Stimulated activated naive B cell treated with anti-CD40 and anti-IgM and Interleukin-4, amounts not matched to agents 10 μg/mL and 1 μg/mL and 100 μg/mL, for 72 hours (primary cell): ENCODE measurements around the gene ANTKMT.

Experiments used
- ATAC-seq, 2 donors: fragments of 150-1000 bp; cut with Tn5 transposase; replicated peaks; 2 replicates each; pipeline ENCODE4 v1.10.0; 2021; ENCODE audit warnings: moderate library complexity in 1 of 2
- DNase-seq: peaks from one replicate; pipeline ENCODE4 v3.0.0; 2021
- H3K27ac Mint-ChIP-seq: one replicate; pipeline ENCODE4 v1.8.0; 2022; ENCODE audit warnings: mild to moderate bottlenecking, mixed read lengths
- H3K27me3 Mint-ChIP-seq, 2 donors: one replicate each; pipeline ENCODE4 v1.8.0; 2022; ENCODE audit warnings: mixed read lengths in 2 of 2
- H3K36me3 Mint-ChIP-seq, 2 donors: one replicate each; pipeline ENCODE4 v1.8.0; 2022; ENCODE audit warnings: mixed read lengths in 2 of 2, mild to moderate bottlenecking in 1 of 2
- H3K4me1 Mint-ChIP-seq, 2 donors: one replicate each; pipeline ENCODE4 v1.8.0; 2022; ENCODE audit warnings: mixed read lengths in 2 of 2, mild to moderate bottlenecking in 1 of 2
- H3K4me3 Mint-ChIP-seq, 2 donors: one replicate each; pipeline ENCODE4 v1.8.0; 2022; ENCODE audit warnings: mild to moderate bottlenecking in 2 of 2, mixed read lengths in 2 of 2, moderate library complexity in 1 of 2
- H3K9me3 Mint-ChIP-seq, 2 donors: one replicate each; pipeline ENCODE4 v1.8.0; 2022; ENCODE audit warnings: mixed read lengths in 2 of 2, mild to moderate bottlenecking in 1 of 2

ANTKMT gene

DNA sequence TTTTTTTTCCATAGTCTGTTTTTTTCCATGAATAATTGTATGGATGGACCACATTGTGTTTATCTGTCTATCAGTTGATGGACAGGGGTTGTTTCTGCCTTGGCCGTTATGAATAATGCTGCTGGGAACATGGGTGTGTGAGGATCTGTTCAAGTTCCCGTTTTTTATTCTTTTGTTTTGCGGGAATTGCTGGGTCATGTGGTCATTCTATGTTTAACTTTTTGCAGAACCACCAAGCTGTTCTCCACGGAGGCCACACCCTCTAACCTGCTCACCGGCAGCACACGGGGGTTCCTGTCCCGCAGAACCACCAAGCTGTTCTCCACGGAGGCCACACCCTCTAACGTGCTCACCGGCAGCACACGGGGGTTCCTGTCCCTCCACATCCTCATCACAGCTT is 33.7 kb downstream of the ANTKMT start:
- Mint-ChIP-seq H3K4me3 (no peak overlapping the region), H3K9me3 (no peaks in the 10 kb centered on the region)
- DNase-seq = no peak

DNA sequence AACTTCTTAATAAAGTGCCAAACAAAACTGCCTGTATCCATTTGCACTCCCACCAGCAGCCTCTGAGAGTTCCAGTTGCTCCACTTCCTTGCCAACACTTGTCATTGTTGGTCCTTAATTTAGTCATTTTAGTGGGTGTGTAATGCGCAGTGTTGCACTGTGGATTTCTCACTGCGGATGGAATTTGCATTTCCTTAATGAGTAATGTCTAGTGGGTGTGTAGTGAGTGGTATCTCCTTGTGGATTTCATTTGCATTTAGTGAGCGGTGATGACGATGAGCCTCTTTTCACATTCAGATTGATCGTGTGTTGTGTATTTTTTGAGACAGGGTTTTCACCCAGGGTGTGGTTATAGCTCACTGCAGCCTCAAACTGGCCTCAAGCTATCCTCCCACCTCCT is 35.5 kb downstream of the ANTKMT start:
- peaks cover 4 to 8% of the 10 kb centered on the region in 2 donors for H3K4me1 Mint-ChIP-seq
- no peaks in the 10 kb centered on the region for H3K36me3 Mint-ChIP-seq
- DNase-seq (no peak), ATAC-seq (no peak)
- H3K4me3 Mint-ChIP-seq = no peak overlapping the region
- H3K27ac Mint-ChIP-seq = no peak overlapping the region
- no peaks in the 10 kb centered on the region for H3K9me3 Mint-ChIP-seq
- H3K27me3 Mint-ChIP-seq = peaks cover 12 to 22% of the 10 kb centered on the region in 2 donors

More for the DNA sequence above, 33.7 kb downstream of the ANTKMT start:
- no peaks in the 10 kb centered on the region for H3K36me3 Mint-ChIP-seq
- H3K4me1 Mint-ChIP-seq = peaks cover 4 to 8% of the 10 kb centered on the region in 2 donors
- ATAC-seq = peak; percentile 33 to 50
- H3K27ac Mint-ChIP-seq = no peak overlapping the region
- peaks cover 12 to 22% of the 10 kb centered on the region in 2 donors for H3K27me3 Mint-ChIP-seq

DNA sequence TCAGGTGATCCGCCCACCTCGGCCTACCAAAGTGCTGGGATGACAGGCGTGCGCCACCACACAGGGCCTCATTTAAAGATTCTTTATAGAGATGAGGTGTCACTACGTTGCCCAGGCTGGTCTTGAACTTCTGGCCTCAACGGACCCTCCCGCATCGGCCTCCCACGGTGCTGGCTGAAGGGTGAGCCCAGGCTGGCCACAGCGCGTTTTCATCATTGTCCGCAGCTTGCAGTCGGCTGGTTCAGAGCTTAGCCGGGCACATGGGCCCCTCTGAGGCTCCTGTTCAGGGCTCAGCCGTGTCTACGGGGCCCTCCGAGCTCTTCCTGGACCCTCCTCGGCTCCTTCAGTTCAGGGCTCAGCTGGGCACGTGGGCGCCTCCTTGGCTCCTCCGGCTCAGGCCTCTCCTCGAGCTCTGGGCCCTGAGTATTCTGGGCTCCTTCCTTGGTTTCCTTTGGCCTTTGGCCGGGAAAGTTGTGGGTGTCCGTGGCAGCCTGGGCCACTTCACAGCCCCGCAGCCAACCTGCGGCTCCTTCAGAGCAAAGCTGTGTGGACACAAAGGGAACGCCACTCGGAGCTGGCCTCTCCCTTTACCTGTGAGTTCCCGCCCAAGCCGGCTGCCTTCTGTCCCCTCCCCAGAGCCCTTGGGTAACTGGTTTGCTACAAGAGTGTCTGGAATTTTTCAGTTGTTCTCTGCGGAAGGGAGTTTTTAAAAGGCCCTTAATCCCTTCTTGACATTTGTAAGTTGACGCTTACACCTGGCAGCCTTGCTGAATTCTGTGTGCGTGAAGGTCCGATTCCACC is 38.4 kb downstream of the ANTKMT start:
- ATAC-seq = no peak
- DNase-seq = no peak
- no peak overlapping the region for H3K27ac Mint-ChIP-seq
- no peaks in the 10 kb centered on the region for H3K9me3 Mint-ChIP-seq
- no peak overlapping the region for H3K4me3 Mint-ChIP-seq
- no peaks in the 10 kb centered on the region for H3K36me3 Mint-ChIP-seq
- H3K4me1 Mint-ChIP-seq = peaks cover 4 to 8% of the 10 kb centered on the region in 2 donors
- peaks cover 19% of the 10 kb centered on the region in 2 donors for H3K27me3 Mint-ChIP-seq

DNA sequence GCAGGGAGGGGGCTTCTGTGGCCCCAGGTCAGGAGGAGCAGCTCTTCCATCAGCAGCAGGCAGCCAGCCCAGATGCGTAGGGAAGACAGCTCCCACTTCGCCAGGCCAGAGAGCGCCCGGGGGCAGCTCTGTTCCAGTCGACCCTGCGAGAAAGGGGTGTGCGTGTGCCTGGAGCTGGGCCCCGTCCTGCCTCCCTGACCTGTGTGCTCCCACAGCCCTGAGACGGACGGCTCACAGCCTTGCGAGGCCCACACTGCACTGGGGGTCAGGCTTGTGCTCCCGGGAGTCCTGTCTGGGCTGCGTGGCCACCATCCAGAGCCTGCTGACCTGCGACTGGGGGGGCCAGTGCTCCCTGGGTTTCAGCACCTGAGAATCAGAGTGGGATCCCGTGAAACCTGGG is 39.1 kb downstream of the ANTKMT start:
- Mint-ChIP-seq H3K4me3 (no peak overlapping the region), H3K27me3 (peaks cover 19% of the 10 kb centered on the region in 2 donors), H3K27ac (no peak overlapping the region), H3K9me3 (no peaks in the 10 kb centered on the region), H3K36me3 (no peaks in the 10 kb centered on the region), H3K4me1 (peaks cover 0 to 6% of the 10 kb centered on the region in 2 donors)
- ATAC-seq (no peak), DNase-seq (no peak)

DNA sequence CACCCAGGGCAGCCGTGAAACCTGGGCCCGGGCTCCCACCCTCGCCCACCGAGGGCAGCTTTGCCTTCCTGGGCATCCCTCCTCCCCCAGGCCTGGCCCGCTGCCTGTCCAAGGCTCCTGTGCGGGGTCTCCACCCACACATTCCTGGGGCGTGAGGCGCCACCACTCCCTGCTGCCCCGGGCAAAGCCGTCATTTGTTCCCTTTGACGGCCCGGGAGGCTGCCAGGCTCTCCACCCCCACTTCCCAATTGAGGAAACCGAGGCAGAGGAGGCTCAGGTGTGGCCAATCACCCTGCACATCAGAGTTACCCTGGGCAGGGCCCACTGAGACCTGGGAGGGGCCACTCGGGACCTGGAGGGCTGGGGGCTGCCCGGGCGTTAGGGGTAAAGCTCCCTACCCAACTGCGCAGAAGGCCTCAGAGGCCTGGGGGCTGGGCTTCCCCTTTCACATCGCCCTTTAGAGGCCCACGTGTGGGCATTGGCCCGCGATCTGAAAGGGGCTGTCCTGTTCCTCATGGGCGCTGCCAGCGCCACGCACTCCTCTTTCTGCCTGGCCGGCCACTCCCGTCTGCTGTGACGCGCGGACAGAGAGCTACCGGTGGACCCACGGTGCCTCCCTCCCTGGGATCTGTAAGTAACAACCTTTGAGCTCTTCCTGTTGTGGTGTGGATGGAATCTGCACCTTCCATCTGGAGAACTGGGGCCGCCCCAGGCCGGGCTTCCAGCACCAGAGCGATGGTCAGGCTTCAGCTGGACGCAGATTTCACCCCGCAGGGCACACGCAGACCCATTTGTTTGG is 39.8 kb downstream of the ANTKMT start, which contains the start of gene MSLN:
Gene MSLN (plus strand): TSS at position 190 of the 799 bp plus-strand sequence. CDS start 1,947 bp downstream, outside the sequence.
- Mint-ChIP-seq H3K36me3 (no peaks in the 10 kb centered on the region), H3K9me3 (no peaks in the 10 kb centered on the region), H3K4me3 (no peak within 1 kb of the TSS), H3K27ac (no peak within 1 kb of the TSS), H3K4me1 (peaks cover 0 to 4% of the 10 kb centered on the region in 2 donors), H3K27me3 (peaks cover 19% of the 10 kb centered on the region in 2 donors)
- ATAC-seq (no peak), DNase-seq (no peak)

DNA sequence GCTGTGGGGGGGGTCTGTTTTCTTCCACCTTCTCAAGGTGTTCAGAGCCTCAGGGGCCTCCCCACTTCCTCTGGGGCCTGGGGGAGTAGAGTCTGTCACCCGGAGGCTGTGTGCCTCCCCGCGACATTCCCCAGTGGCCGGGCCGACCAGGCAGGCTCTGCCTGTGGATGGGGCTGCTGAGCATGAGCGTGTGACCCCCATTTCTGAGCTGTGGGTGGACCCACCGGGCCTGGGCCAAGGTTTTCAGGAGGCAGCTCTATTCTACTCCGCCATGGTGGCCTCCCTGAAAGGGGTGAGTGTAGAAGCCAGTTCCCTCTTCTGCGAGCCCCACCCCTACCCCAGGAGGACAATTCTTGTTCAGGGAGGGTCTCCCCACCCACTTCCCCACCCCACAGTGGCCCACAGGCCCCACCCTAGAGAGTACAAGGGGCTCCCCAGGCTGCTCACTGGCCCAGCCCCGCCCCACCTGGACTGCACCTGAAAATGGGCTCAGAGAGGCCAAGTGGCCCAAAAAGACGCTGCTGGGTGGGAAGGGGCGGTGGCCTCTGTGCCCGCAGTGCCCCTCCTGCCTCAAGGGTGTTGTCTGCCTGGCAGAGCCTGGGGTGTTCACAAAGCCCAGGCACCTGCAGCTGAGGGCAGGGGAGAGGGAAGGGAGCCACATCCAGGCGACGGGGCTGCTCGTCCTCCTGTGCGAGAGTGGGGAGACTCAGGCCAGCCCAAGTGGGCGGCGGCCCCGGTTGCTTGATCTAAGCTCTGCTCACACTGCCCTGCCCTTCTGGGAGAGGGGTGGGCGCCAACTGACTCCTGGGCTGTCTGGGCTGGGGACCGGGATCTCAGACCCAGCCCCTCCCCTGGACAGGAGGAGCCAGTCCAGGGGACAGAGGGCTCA is 40.9 kb downstream of the ANTKMT start:
- Mint-ChIP-seq H3K4me3 (no peak overlapping the region), H3K27ac (no peak overlapping the region), H3K9me3 (no peaks in the 10 kb centered on the region), H3K27me3 (peaks cover 14 to 19% of the 10 kb centered on the region in 2 donors), H3K36me3 (no peaks in the 10 kb centered on the region), H3K4me1 (peaks cover 0 to 4% of the 10 kb centered on the region in 2 donors)
- DNase-seq (no peak), ATAC-seq (no peak)

DNA sequence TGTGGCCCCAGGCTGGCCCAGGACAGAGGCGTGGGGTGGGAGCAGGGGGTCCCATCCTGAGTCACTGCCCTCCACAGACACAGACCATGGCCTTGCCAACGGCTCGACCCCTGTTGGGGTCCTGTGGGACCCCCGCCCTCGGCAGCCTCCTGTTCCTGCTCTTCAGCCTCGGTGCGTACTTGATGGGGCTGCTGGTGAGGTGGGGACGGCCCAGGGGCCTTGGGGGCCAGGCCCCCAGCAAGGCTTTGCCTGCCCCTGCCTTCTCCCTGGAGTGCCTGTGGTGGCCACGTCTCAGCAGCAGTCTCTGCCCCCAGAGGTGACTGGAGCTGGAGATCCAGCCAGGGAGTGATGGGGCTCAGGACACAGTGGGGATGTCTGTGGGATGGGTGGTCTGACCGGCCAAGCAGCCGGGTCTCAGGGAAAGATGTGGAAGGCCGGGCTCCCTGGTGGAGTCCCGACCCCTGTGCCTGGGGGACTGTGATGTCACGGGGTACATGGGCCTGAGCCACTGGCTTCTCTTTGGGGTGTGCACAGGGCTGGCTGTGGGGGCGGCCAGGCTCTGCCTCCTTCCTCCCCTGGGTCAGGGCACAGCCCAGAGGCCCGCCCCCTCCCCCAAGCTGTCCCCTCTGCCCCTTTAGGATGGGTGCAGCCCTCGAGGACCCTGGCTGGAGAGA is 41.8 kb downstream of the ANTKMT start:
- Mint-ChIP-seq H3K27me3 (peaks cover 10 to 15% of the 10 kb centered on the region in 2 donors), H3K4me1 (peaks cover 0 to 1% of the 10 kb centered on the region in 2 donors), H3K27ac (no peak overlapping the region), H3K4me3 (no peak overlapping the region), H3K36me3 (no peaks in the 10 kb centered on the region), H3K9me3 (no peaks in the 10 kb centered on the region)
- no peak for ATAC-seq
- no peak for DNase-seq

DNA sequence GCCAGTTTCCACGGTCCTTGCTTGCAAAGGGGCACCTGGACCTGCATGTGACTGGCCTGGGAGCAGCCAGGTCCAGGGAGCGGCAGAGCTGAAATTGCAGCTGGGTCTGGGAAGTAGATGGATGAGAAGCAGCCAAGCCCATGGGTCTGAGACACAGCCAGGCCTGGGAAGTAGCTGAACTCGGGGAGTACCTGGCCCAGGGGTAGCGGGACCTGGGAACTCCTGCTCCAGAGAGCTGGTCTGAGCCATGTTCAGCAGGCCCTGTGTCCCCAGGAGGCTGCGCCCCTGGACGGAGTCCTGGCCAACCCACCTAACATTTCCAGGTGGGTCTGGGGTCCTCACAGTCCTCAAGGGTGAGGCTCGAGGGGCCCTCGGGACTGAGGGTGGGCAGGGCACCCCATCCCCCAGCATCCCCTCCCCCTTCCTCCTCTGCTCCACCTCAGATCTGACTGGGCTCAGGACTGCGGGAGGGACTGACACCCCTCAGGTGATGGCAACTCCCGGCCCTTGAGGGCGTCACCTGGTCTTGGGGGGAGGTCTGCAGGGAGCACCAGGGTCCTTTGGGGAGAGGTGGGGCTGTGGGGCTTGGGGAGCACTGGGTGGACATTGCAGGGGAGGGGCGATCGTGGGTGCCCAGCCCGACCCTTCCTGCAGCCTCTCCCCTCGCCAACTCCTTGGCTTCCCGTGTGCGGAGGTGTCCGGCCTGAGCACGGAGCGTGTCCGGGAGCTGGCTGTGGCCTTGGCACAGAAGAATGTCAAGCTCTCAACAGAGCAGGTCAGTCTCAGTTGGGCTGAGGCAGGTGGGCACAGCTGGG is 42.6 kb downstream of the ANTKMT start:
- no peak for ATAC-seq
- Mint-ChIP-seq H3K9me3 (no peaks in the 10 kb centered on the region), H3K27ac (no peak overlapping the region), H3K4me1 (no peaks in the 10 kb centered on the region), H3K36me3 (no peaks in the 10 kb centered on the region), H3K4me3 (no peak overlapping the region), H3K27me3 (peaks cover 7 to 12% of the 10 kb centered on the region in 2 donors)
- no peak for DNase-seq

DNA sequence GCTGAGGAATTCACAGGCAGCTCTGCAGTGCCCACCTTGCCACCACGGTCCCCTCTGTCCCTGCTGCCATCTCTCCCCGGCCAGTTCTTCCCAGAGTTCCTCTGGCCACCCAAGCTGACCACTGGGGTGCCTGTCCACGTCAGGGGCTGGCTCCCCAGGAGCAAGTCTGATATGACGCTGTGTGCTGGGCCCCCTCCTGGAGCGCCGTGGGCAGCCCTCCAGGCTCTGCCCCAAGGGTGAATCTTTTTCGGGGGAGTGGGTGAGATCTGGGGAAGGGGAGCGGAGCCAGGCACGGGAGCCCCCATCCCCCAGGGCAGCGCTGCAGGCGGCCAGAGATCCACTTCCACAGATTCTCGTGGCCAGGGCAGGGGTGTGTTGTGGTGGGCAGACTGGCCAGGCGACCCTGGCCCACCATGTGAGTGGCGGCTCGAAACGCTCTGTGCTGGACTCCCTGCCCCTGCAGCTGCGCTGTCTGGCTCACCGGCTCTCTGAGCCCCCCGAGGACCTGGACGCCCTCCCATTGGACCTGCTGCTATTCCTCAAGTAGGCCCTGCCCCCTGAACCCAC is 43.3 kb downstream of the ANTKMT start:
- Mint-ChIP-seq H3K27me3 (peaks cover 7 to 12% of the 10 kb centered on the region in 2 donors), H3K4me3 (no peak overlapping the region), H3K36me3 (no peaks in the 10 kb centered on the region), H3K4me1 (no peaks in the 10 kb centered on the region), H3K27ac (no peak overlapping the region), H3K9me3 (no peaks in the 10 kb centered on the region)
- ATAC-seq (no peak), DNase-seq (no peak)

DNA sequence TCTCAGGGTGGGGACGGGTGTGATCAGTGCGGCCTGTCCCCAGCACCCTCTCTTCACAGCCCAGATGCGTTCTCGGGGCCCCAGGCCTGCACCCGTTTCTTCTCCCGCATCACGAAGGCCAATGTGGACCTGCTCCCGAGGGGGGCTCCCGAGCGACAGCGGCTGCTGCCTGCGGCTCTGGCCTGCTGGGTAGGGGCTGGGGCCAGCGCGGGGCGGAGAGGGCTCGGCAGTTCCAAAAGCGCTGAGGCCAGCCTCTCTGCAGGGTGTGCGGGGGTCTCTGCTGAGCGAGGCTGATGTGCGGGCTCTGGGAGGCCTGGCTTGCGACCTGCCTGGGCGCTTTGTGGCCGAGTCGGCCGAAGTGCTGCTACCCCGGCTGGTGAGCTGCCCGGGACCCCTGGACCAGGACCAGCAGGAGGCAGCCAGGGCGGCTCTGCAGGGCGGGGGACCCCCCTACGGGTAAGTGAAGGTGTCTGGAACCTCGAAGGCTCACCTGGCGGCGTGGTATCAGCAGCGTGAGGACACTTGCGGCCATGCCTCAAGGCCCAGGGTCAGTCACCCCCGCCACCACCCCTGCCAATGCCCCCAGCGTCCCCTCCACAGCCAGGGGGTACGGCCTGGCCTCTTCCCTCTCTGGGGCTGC is 44.0 kb downstream of the ANTKMT start:
- no peak overlapping the region for H3K27ac Mint-ChIP-seq
- no peaks in the 10 kb centered on the region for H3K4me1 Mint-ChIP-seq
- H3K27me3 Mint-ChIP-seq = peaks cover 7 to 12% of the 10 kb centered on the region in 2 donors
- no peak overlapping the region for H3K4me3 Mint-ChIP-seq
- no peak for ATAC-seq
- no peaks in the 10 kb centered on the region for H3K9me3 Mint-ChIP-seq
- DNase-seq = no peak
- no peaks in the 10 kb centered on the region for H3K36me3 Mint-ChIP-seq

DNA sequence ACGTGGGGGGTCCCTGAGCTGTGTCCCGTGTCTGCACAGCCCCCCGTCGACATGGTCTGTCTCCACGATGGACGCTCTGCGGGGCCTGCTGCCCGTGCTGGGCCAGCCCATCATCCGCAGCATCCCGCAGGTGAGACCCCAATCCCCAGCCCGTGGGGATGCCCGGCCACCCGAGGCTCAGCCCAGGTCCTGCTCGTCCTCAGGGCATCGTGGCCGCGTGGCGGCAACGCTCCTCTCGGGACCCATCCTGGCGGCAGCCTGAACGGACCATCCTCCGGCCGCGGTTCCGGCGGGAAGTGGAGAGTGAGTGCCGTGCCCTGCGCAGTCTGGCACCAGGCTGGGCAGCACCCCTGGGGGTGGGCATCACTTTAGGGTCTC is 44.5 kb downstream of the ANTKMT start:
- DNase-seq = no peak
- Mint-ChIP-seq H3K27me3 (peaks cover 7 to 12% of the 10 kb centered on the region in 2 donors), H3K4me3 (no peak overlapping the region), H3K9me3 (no peaks in the 10 kb centered on the region), H3K36me3 (no peaks in the 10 kb centered on the region), H3K4me1 (no peaks in the 10 kb centered on the region), H3K27ac (no peak overlapping the region)
- no peak for ATAC-seq

DNA sequence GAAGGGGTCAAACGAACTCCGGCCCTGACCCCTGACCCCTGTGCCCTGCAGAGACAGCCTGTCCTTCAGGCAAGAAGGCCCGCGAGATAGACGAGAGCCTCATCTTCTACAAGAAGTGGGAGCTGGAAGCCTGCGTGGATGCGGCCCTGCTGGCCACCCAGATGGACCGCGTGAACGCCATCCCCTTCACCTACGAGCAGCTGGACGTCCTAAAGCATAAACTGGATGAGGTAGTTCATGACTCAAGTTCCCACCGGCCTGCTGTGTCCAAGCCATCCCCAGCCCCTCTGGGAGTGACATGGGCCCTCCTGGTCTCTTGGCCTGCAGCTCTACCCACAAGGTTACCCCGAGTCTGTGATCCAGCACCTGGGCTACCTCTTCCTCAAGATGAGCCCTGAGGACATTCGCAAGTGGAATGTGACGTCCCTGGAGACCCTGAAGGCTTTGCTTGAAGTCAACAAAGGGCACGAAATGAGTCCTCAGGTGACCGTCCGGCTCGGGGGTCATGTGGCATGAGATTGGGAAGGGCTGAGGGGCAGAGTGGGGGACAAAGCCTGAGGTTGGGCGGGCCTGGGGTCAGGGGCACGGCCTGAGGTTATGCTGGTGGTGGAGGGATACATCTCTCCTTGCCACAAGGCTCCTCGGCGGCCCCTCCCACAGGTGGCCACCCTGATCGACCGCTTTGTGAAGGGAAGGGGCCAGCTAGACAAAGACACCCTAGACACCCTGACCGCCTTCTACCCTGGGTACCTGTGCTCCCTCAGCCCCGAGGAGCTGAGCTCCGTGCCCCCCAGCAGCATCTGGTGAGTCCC is 45.3 kb downstream of the ANTKMT start:
- H3K9me3 Mint-ChIP-seq = no peaks in the 10 kb centered on the region
- H3K4me3 Mint-ChIP-seq = no peak overlapping the region
- DNase-seq = no peak
- ATAC-seq = no peak
- H3K4me1 Mint-ChIP-seq = no peaks in the 10 kb centered on the region
- H3K36me3 Mint-ChIP-seq = no peaks in the 10 kb centered on the region
- H3K27ac Mint-ChIP-seq = no peak overlapping the region
- peaks cover 6 to 7% of the 10 kb centered on the region in 2 donors for H3K27me3 Mint-ChIP-seq
